Caco-2 (cell line): Measurements from ENCODE around the gene TARDBP. TPM values are rescaled to one million over a fixed set of nuclear protein-coding genes. Genes with fewer than 3 reads are reported as not detected.

Experiments
- BruUV-seq: library from RNA; stranded (reverse); fragments of 400-500 nt; replicated peaks from 2 replicates; lab custom pipeline; 2021; lab: Mats Ljungman, UMichigan
- CTCF ChIA-PET: fragments of 300-600 bp; sonication (Branson Sonifier 250); formaldehyde crosslinking; loops from one replicate; lab custom pipeline; 2022; ENCODE audit warnings: antibody characterized with exemption; lab: Charles Lee
- POLR2A ChIA-PET: fragments of 300-600 bp; sonication (Branson Sonifier 250); formaldehyde crosslinking; loops from one replicate; lab custom pipeline; 2022; ENCODE audit warnings: antibody characterized with exemption; lab: Charles Lee
- DNase-seq, 2 experiments: peaks; one replicate each; pipeline versions ENCODE4 v3.0.0 to v3.0.0-alpha.2; 2020 to 2022
- H3K27me3 ChIP-seq: replicated peaks from 2 replicates; pipeline ENCODE4 v1.6.0; 2011; ENCODE audit warnings: low read length; ENCODE audit not compliant: control insufficient read depth, insufficient read depth
- H3K36me3 ChIP-seq: 2 replicates; pipeline ENCODE4 v1.5.1; 2011; ENCODE audit warnings: low read length; ENCODE audit not compliant: control insufficient read depth, insufficient read depth
- H3K4me1 ChIP-seq: fragments of 250-450 bp; sonication (Bioruptor Pico); 2 replicates; pipeline ENCODE4 v1.5.1; 2020; ENCODE audit warnings: mild to moderate bottlenecking
- H3K4me3 ChIP-seq: 2 replicates; pipeline ENCODE4 v1.5.1; 2011; ENCODE audit warnings: low read depth, mild to moderate bottlenecking, control low read depth, low read length
- H3K9me3 ChIP-seq: fragments of 250-450 bp; sonication (Bioruptor Pico); 2 replicates; pipeline ENCODE4 v1.5.1; 2020; ENCODE audit warnings: mild to moderate bottlenecking, moderate library complexity
- H3K27ac Mint-ChIP-seq: one replicate; pipeline ENCODE4 v1.8.0; 2022; ENCODE audit warnings: mixed read lengths; ENCODE audit not compliant: unreplicated experiment
- H3K27me3 Mint-ChIP-seq: one replicate; pipeline ENCODE4 v1.8.0; 2022; ENCODE audit warnings: mixed read lengths; ENCODE audit not compliant: insufficient read depth, unreplicated experiment
- H3K36me3 Mint-ChIP-seq: one replicate; pipeline ENCODE4 v1.8.0; 2022; ENCODE audit warnings: mild to moderate bottlenecking, mixed read lengths; ENCODE audit not compliant: insufficient read depth, unreplicated experiment
- H3K4me1 Mint-ChIP-seq: one replicate; pipeline ENCODE4 v1.8.0; 2022; ENCODE audit warnings: low read depth, mixed read lengths; ENCODE audit not compliant: unreplicated experiment
- H3K4me3 Mint-ChIP-seq: one replicate; pipeline ENCODE4 v1.8.0; 2022; ENCODE audit warnings: mild to moderate bottlenecking, moderate library complexity, mixed read lengths; ENCODE audit not compliant: unreplicated experiment
- H3K9me3 Mint-ChIP-seq: one replicate; pipeline ENCODE4 v1.8.0; 2022; ENCODE audit warnings: mixed read lengths; ENCODE audit not compliant: unreplicated experiment
- intact Hi-C: fragments of 100-400 bp; cut with micrococcal nuclease; formaldehyde crosslinking; loops from one replicate; pipeline ENCODE4 v1.10.0; 2022; ENCODE audit not compliant: unreplicated experiment
- total RNA-seq: library from RNA; stranded (reverse); gene quantifications from 2 replicates; pipeline ENCODE4 v1.2.3, GENCODE V29; 2022
- TF ChIP-seq, protein P1 (sequence below), 2 experiments: fragments of 200-600 bp in 1 of 2; IDR thresholded peaks; 1 replicate in 1 of 2; 2 replicates in 1 of 2; pipeline versions ENCODE4 v1.5.1 to v1.8.0; 2011 to 2022; ENCODE audit warnings: antibody characterized with exemption in 1 of 2, control low read depth in 1 of 2, inconsistent platforms in 1 of 2, low read depth in 1 of 2, low read length in 1 of 2, mild to moderate bottlenecking in 1 of 2, moderate library complexity in 1 of 2; ENCODE audit not compliant: insufficient read depth in 1 of 2, severe bottlenecking in 1 of 2, unreplicated experiment in 1 of 2

TARDBP gene
- total RNA-seq, 1 experiment from 2014 or later, result 181 TPM

- no peaks in the 10 kb centered on the region for H3K27me3 ChIP-seq
- TF ChIP-seq, protein P1, sequence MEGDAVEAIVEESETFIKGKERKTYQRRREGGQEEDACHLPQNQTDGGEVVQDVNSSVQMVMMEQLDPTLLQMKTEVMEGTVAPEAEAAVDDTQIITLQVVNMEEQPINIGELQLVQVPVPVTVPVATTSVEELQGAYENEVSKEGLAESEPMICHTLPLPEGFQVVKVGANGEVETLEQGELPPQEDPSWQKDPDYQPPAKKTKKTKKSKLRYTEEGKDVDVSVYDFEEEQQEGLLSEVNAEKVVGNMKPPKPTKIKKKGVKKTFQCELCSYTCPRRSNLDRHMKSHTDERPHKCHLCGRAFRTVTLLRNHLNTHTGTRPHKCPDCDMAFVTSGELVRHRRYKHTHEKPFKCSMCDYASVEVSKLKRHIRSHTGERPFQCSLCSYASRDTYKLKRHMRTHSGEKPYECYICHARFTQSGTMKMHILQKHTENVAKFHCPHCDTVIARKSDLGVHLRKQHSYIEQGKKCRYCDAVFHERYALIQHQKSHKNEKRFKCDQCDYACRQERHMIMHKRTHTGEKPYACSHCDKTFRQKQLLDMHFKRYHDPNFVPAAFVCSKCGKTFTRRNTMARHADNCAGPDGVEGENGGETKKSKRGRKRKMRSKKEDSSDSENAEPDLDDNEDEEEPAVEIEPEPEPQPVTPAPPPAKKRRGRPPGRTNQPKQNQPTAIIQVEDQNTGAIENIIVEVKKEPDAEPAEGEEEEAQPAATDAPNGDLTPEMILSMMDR (IDR thresholded peaks at IDR 0.05; ENCODE audit: insufficient read depth in 1 of 2, low read depth in 1 of 2, low read length in 1 of 2, severe bottlenecking in 1 of 2, unreplicated experiment in 1 of 2), result no peak
- Mint-ChIP-seq H3K36me3 (no peaks in the 10 kb centered on the region), H3K4me1 (no peaks in the 10 kb centered on the region), H3K27ac (no peak overlapping the region), H3K27me3 (no peaks in the 10 kb centered on the region), H3K4me3 (no peak overlapping the region), H3K9me3 (no peaks in the 10 kb centered on the region)
- no peak overlapping the region for H3K4me3 ChIP-seq
- DNase-seq, result no peak
- intact Hi-C loops, result no loop called here
- no peaks in the 10 kb centered on the region for H3K9me3 ChIP-seq
- no TSS peak for BruUV-seq
- ChIA-PET POLR2A (no interaction called here), CTCF (interaction anchor here (0.6 to 0.8 kb wide), 2 partner anchors 7 to 54 kb away, joined by 3 read pairs; no protein-coding TSS in a partner anchor)
- no peaks in the 10 kb centered on the region for H3K4me1 ChIP-seq
- H3K36me3 ChIP-seq, result no peaks in the 10 kb centered on the region
Measured at GRCh38 chr1:11044849-11045427, 32.5 kb downstream of the TARDBP start.

DNA sequence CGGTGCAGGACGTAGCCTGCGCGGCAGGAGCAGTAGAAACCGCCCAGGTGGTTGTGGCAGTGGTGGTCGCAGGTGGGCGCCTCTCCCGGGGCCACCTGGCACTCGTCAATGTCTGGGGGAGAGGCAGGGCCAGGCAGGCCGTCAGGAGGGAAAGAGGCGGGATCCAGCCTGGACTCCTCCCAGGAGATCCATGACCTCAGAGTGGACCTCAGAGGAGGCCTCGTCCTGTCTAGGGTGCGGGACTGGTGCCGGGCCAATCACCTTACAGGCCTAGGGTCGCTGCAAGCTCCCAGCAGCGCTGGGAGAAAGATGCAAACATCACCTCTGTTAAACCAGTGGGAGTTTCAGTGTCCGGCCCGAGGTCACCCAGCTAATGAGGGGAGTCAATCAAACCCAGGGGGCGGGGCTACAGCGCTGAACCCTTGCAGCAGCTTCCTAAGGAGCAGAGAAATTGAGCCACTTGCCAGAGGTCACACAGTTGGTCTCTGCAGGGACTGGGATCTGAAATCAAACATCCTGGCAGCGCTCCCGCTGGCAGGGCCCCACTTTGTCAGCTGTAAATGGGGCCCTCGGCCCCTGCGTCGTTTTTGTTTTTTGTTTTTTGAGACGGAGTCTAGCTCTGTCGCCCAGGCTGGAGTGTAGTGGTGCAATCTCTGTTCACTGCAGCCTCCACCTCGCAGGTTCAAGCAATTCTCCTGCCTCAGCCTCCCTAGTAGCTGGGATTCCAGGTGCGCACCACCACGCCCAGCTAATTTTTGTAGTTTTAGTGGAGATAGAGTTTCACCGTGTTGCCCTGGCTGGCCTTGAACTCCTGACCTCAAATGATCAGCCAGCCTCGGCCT lies 33.2 kb downstream of the TARDBP start:
- H3K4me3 Mint-ChIP-seq, result no peak overlapping the region
- H3K4me3 ChIP-seq, result no peak overlapping the region
- no peaks in the 10 kb centered on the region for H3K27me3 Mint-ChIP-seq
- TF ChIP-seq, protein P1 (IDR thresholded peaks at IDR 0.05; ENCODE audit: insufficient read depth in 1 of 2, low read depth in 1 of 2, low read length in 1 of 2, severe bottlenecking in 1 of 2, unreplicated experiment in 1 of 2), result no peak
- intact Hi-C loops, result no loop called here
- no peaks in the 10 kb centered on the region for H3K4me1 ChIP-seq
- no peaks in the 10 kb centered on the region for H3K9me3 Mint-ChIP-seq
- H3K9me3 ChIP-seq, result no peaks in the 10 kb centered on the region
- no peaks in the 10 kb centered on the region for H3K36me3 Mint-ChIP-seq
- ChIA-PET POLR2A (no interaction called here), CTCF (interaction anchor here (0.6 to 0.8 kb wide), 2 partner anchors 8 to 53 kb away, joined by 3 read pairs; no protein-coding TSS in a partner anchor)
- H3K27me3 ChIP-seq, result no peaks in the 10 kb centered on the region
- H3K27ac Mint-ChIP-seq, result no peak overlapping the region
- no TSS peak for BruUV-seq
- H3K36me3 ChIP-seq, result no peaks in the 10 kb centered on the region
- DNase-seq, result peak in 1 of 2 experiments; percentile 31
- no peaks in the 10 kb centered on the region for H3K4me1 Mint-ChIP-seq

DNA sequence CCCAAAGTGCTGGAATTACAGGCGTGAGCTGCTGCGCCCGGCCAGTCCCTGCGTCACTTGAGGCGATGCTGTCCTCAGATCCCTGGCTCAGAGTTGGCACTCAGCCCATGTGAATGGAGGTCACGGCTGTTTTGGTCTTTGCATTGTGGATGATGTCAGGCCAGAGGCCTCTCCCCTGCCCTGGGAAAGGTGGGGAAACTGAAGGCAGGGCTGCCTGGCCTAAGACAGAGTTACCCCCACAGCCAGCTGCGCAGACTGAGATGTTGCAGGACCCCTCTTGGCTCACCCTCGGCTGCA lies 33.8 kb downstream of the TARDBP start:
- Histone ChIP-seq H3K27me3 (no peaks in the 10 kb centered on the region), H3K36me3 (no peaks in the 10 kb centered on the region), H3K9me3 (no peaks in the 10 kb centered on the region), H3K4me3 (no peak overlapping the region), H3K4me1 (no peaks in the 10 kb centered on the region)
- no peak overlapping the region for H3K27ac Mint-ChIP-seq
- H3K36me3 Mint-ChIP-seq, result peaks cover 4% of the 10 kb centered on the region
- ChIA-PET CTCF (no interaction called here), POLR2A (no interaction called here)
- H3K4me3 Mint-ChIP-seq, result no peak overlapping the region
- TF ChIP-seq, protein P1 (IDR thresholded peaks at IDR 0.05; ENCODE audit: insufficient read depth in 1 of 2, low read depth in 1 of 2, low read length in 1 of 2, severe bottlenecking in 1 of 2, unreplicated experiment in 1 of 2), result no peak
- no peak for DNase-seq
- no peaks in the 10 kb centered on the region for H3K4me1 Mint-ChIP-seq
- no peaks in the 10 kb centered on the region for H3K27me3 Mint-ChIP-seq
- intact Hi-C loops, result no loop called here
- no TSS peak for BruUV-seq
- H3K9me3 Mint-ChIP-seq, result no peaks in the 10 kb centered on the region
